Measurements from ENCODE around the gene DKK3. TPM values are rescaled to one million over a fixed set of nuclear protein-coding genes. Genes with fewer than 3 reads are reported as not detected.

Gene DKK3
- total and polyA plus RNA-seq, 2 experiments from 2014 or later = 16.8 to 31.1 TPM

- TF ChIP-seq CTCF (conservative IDR thresholded peaks at IDR 0.05; ENCODE audit: low read depth in 2 of 2) (no peak), JUNB (IDR thresholded peaks at IDR 0.05; ENCODE audit: unreplicated experiment) (no peak), REST (IDR thresholded peaks at IDR 0.05; ENCODE audit: unreplicated experiment) (no peak), STAT1 (IDR thresholded peaks at IDR 0.05; ENCODE audit: unreplicated experiment) (no peak), ZNF114 (CRISPR knock-in tag; IDR thresholded peaks at IDR 0.05) (no peak), EZH2 (IDR thresholded peaks at IDR 0.05; ENCODE audit: low read depth, unreplicated experiment) (no peak), POLR2AphosphoS5 (IDR thresholded peaks at IDR 0.05; ENCODE audit: low read depth) (no peak)
These were observed 60.6 kb downstream of the DKK3 start (continued) for GRCh38 chr11:11947825-11948224.

- Histone ChIP-seq H3K27ac (ENCODE audit: low read depth) (no peak overlapping the region), H3K36me3 (ENCODE audit: insufficient read depth) (peaks cover 5% of the 10 kb centered on the region; the same call in 1 of the 2 replicates), H3K4me3 (no peak overlapping the region), H3K27me3 (ENCODE audit: insufficient read depth) (no peaks in the 10 kb centered on the region), H2AFZ (no peak overlapping the region), H3K9me2 (ENCODE audit: insufficient read depth) (no peaks in the 10 kb centered on the region), H3K4me1 (ENCODE audit: insufficient read depth) (no peaks in the 10 kb centered on the region), H4K20me1 (replicated peaks; ENCODE audit: insufficient read depth) (no peaks in the 10 kb centered on the region), H3K4me2 (no peak overlapping the region), H3F3A (replicated peaks; ENCODE audit: low read depth) (no peaks in the 10 kb centered on the region), H3K79me2 (replicated peaks; ENCODE audit: insufficient read depth) (no peaks in the 10 kb centered on the region)
- ATAC-seq = no peak
- no peaks in the 10 kb centered on the region for H3K9me3 Mint-ChIP-seq
- no peaks in the 10 kb centered on the region for H3K27me3 Mint-ChIP-seq (ENCODE audit: insufficient read depth, low read depth, poor library complexity)
- peaks cover 10% of the 10 kb centered on the region; the same call in 1 of the 3 replicates for H3K36me3 Mint-ChIP-seq (ENCODE audit: low read depth)
- H3K4me3 Mint-ChIP-seq = no peak overlapping the region
- DNase-seq (ENCODE audit: low spot score) = no peak
- no peaks in the 10 kb centered on the region for H3K4me1 Mint-ChIP-seq
- no peak overlapping the region for H3K27ac Mint-ChIP-seq
- TF ChIP-seq CREB1 (CRISPR knock-in tag; IDR thresholded peaks at IDR 0.05; ENCODE audit: low read depth) (no peak), POLR2AphosphoS5 (IDR thresholded peaks at IDR 0.05; ENCODE audit: low read depth) (no peak), ZNF331 (CRISPR knock-in tag; IDR thresholded peaks at IDR 0.05; ENCODE audit: low read depth) (no peak), CTCF (conservative IDR thresholded peaks at IDR 0.05; ENCODE audit: low read depth in 2 of 2) (no peak), ZNF462 (CRISPR knock-in tag; IDR thresholded peaks at IDR 0.05) (no peak), NANOG (IDR thresholded peaks at IDR 0.05; ENCODE audit: borderline replicate concordance) (no peak), JUNB (IDR thresholded peaks at IDR 0.05; ENCODE audit: unreplicated experiment) (no peak)
These were observed 61.5 kb downstream of the DKK3 start for GRCh38 chr11:11946878-11947277.
